ENCODE results near the gene CRAT.
A peak's percentile ranks its signal among the peaks of the same experiment; 100 is the strongest.

CRAT gene

DNA sequence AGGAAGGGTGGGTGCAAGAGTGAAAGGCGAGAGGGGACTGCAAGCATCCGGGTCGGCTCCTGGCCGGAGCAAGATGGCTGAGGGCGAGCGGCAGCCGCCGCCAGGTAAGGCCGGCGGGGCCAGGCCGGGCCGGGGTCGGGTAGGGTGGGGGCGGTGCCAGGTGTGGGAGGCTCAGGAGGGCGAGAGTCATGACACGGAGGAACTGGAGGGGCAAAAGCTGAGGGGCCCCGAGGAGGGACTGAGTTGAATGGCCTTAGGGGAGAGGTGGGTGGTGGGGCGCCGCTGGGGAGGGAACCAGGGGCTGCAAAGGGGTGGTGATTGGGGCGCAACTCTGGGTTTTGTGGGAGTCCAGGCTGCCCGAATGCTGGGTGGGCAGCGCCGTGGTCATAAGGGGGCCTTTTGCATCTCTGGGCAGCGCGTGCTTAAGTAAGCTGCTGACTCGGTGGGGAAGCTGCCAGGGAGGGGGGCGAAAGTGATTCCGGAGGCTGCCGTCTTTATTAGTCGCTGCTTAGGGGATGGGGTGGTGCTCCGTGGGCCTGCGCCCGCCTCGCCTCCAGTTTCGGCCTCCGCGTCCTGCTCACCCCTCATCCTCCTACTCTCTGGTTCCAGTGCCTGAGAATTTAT, 1.0 kb upstream of the CRAT start:
- DNase-seq (ENCODE audit: low spot score) (peak; percentile 28), FAIRE-seq (no peak)

DNA sequence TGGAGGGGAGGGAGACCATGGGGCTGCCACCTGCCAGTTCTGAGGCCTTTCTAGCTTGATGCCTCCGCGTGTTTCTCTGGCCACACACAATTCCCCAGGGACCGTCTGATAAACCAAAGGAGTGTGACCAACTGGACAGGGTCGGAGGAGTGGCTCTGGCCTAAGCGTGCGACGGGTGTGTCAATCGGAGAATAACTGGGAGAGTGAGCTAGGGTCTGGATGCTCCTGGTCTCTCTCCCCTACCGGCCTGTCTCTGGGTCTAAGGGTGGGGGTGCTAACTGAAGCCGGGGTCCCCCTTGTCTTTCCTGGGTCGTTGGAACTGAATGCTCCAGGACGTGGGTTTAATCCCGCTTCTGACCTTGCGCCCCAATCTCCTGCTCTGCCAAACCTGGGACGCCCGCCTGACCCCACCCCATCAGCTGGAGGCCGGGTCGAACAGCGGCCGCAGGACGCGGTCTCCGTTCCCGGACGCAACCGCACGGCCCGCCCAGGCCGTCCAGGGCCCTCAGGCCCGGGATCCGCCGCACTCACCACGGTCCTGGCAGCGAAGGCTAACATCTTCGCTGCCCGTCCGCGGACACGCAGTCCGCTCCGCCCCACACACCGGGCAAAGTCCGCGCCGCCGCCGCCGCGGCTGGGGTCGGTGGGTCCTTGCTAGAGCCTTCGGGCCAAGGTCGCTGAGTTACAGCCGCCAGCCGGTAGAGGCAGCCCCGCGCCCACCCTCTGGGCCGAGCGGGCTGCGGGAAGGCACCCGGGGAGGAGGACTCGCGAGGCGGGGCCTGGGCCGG, 447 bp downstream of the CRAT start:
- FAIRE-seq (no peak), DNase-seq (ENCODE audit: low spot score) (no peak)

DNA sequence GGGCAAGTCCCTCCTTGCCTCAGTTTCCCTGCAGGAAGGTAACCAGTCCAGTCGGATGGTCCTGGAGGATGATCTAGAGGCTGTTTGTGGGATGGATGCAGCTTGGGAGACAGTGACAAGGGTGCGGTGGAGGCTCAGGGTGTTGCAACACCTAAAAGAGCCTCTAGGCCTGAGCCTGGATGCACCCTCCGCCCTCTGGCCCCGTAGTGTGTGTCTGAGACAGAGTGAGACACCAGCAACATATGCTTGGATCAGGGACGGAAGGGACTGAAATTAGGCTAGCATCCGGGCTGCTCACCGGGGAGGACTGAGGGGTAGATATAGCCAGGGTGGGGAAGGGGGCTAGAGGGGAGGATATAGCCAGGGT, 1.1 kb downstream of the CRAT start:
- FAIRE-seq (no peak), DNase-seq (ENCODE audit: low spot score) (no peak)

DNA sequence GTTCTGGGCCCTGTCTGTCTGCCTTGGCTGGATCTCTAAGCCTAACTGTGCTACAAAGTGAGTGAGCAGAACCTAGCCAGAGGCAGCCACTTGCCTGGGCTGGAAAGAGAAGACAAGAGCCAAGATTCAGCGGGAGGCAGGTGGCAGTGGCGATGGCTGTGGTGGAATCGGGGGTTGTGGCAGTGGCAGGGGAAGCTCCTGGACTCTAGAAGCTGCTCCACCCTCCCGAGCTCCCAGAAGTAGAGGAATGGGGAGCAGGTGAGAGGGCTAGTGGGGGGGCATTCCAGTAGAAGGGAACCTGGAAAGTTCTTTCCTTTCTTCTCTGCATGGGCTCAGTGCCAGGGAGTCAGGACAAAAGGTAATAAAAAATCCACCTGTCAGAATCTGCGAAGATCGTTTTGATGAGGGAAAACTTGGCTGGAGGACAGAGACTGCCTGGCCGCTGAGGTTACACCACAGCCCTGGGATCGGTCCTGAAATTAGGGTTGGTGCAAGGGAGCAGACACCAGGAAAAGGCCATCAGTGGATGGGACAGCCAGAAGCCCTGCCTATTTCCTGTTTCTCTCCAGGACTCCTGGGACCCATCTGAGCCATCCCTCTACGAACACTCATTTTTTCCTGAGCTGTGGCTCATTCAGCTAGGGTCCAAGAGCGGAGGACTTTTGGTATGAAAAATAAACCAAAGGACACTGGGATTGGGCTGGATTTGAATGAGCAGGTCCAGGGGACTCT, 1.6 kb downstream of the CRAT start:
- DNase-seq (ENCODE audit: low spot score) (no peak), FAIRE-seq (no peak)

DNA sequence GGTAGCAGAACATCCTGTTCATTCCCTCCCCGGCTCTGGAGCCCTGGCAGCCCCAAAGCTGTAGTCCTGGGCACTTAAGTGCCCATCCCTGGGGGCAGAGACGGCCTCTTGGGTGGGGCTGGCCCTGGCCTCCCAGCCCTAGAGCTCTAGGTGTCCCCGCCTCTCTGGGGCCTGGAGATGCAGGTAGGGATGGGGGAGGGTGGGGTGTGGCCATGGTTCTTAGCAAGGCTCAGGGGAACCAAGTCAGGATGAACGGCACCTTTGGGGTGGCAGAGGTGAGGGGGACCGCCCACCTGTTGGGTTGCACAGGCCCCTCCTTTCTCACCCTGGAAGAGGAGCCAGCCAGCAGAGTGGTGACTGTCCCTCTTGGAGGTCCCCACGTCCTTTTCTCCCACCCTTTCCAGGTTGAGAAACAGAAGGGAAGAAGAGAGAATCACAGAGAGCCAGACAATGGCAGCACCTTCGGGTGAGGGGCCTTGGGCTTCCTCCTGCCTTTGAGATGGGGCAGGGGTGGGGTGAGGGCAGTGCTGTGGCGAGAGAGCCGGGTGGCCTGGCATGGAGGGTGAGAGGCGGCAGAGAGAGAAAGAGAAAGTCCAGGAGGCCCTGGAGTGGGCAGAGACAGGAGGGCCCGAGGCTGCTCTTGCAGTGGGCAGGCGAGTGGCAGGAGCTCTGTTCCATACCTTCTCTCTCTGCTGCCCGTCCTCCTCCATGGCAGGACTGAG, 2.3 kb downstream of the CRAT start:
- no peak for FAIRE-seq
- no peak for DNase-seq (ENCODE audit: low spot score)

DNA sequence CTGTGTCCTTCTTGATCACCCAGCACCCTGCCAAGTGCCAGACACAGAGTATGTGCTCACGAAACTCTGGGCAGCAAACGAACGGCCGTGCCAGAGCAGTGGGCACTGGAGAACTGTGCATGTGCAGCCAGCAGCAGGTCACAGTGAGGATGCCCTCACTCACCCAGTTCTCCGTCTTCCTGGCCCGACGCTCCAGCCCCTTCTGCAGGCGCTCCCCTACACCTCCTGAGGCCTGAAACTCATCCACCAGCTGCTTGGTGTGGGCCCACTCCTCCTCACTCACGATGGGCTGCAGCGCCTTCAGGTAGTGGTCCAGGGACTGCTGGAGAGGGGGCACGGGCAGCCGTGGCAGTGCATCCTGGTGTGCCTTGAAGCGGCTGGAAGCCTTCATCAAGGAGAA, 2.9 kb downstream of the CRAT start:
- FAIRE-seq = no peak

DNA sequence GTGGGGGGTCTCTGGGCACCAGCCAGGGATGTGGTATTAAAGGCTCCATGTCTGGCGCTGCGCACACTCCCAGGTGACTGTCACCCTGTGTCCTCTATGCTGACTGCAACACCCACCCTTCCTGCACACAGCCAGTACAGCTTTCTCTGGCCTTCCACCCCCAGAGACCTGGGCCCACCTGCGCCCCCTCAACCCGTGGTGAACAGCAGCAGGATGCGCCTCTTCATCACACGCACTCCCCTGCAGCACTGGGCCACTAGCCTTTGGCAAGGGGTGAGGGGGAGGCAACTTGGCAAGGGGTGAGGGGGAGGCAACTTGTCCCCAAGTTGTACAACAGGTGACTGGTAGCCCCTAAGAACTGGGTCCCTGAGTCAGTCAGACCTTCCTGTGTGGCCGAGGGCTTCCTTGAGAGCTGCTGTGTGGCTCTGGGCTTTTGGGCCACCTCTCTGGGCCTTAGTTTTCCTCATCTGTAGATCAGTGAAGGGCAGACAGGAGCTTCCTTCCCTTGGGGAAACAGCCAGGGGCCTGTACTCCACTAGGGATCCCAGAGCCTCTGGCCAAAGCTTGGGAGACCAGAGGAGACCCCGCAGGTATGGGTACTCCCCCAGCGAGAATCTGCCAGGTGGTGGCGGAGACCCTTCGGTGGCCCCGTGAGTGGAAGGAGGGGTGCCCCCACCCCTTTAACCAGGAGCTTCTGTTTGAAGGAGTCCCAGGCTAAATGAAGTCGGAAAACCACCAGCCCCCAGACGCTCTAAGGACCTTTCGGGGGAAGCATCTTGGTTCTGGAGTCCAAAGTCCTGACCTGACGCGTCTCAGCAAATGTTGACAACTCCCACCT, 4.5 kb downstream of the CRAT start:
- DNase-seq (ENCODE audit: low spot score) = no peak
- no peak for FAIRE-seq

More for the DNA sequence above, 2.9 kb downstream of the CRAT start:
- DNase-seq (ENCODE audit: low spot score) = no peak

DNA sequence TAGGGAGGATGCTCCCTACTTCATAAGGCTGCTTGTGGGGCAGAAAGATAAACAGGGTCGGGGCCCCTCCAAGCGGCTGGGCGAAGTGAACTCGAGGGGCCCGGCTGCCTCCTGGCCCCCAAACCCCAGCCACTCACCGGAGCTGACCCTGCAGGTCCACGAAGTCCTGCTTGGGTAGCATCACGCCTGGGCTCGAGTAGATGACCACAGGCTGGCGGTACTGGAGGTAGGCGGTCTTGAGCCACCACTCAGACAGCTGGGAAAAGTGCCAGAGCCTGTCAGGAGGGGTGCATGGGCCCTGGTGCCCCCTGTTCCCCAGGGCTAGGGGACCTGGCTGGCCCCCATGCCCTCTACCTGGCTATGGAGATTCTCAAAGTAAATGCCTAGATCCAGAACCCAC, 6.5 kb downstream of the CRAT start:
- no peak for FAIRE-seq
- DNase-seq (ENCODE audit: low spot score) = no peak

DNA sequence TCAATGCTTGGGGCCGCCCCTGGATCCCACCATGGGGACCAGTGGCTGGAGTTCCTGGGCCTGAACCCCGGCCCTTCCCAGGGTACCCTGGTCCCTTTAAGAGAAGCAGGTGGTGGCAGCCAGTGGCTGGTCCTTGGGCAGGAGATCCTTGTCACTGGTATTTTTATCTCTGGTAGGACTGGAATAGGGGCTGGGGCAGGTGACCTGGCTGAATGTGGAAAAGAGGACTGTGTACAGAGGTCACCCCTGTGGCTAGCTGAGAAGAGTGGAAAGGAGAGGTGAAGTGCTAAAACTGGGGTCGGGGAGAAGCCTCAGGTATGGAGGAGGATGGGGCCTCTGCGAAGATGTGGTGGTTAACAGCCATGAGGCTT, 7.0 kb downstream of the CRAT start:
- no peak for FAIRE-seq
- no peak for DNase-seq (ENCODE audit: low spot score)

DNA sequence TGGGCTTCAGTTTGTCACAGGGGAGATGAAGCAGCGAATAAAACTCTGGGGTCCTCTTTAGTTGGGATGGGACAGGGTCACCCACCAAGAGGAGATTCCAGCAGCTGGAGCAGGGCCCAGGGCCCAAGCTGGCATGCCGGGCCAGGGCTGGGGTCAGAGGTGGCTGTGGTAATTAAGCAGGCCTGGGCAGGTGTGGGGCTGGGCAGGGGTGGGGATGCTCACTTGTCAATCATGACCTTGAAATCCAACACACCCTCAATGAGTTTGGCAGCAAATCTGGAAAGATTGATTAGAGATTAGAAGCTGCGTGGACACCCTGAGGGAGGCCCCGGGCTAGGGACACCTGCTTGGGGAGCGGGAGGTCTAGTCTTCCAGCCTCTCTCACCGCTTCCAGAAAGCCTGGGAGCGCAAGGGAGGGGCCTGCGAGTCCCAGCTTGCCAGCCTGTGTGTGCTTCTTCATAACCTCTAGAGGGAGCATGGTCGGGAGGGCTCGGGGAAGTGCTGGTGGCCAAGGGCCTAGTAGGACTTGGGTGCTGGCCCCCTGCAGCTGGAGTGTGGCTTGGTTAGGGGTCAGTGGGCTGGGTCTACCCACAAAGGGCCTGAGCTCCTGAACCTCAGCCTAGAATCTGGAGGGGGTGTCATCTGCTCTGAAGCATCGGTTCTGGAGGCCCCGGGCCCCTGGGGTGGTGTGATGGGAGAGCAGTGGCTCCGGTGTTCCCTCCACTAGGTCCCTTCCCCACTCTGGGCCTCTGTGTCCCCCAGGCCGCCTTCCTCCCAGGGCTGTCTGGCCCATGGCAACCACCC, 7.6 kb downstream of the CRAT start:
- FAIRE-seq (no peak), DNase-seq (ENCODE audit: low spot score) (no peak)

DNA sequence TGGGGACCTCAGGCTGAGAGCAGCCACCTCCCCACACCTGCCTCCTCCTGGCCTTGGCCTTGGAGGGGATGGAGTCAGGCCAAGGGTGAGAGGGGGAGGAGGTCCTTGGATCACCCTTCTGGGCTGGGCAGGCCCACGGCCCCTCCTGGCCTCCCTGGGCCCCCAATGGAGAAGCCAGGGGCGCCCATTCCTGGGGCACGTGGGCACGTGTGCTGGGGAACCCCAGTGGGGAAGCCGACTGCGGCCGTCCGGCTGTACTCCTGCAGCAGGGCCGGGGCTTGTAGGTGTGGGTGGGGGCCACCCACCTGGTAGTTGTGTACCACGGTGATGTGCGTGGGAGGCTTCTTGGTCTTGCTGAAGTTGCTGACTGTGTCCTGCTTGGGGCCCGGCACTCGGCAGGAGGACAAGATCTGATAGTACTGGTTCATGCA, 8.5 kb downstream of the CRAT start:
- FAIRE-seq = no peak

DNA sequence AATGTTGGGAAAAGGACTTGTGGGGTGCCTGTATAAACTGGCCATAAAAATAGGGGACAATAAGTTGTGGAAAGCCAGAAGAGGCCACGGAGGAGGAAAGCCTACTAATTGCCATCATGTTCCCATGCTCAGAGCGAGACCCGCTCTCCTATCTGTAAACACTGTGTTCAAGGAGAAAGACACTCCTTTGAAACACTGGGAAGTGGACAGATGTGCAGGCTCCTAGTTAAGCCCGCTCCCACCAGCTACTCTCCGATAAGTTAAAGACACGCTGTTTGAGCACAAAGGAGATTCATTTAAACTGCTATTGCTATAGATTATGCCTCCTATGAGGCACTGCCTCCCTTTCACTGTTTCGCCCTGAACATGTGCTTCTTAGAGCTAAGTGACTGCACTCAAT, 9.3 kb downstream of the CRAT start:
- FAIRE-seq = no peak
- DNase-seq (ENCODE audit: low spot score) = no peak

More for the DNA sequence above, 8.5 kb downstream of the CRAT start:
- DNase-seq (ENCODE audit: low spot score) = no peak

DNA sequence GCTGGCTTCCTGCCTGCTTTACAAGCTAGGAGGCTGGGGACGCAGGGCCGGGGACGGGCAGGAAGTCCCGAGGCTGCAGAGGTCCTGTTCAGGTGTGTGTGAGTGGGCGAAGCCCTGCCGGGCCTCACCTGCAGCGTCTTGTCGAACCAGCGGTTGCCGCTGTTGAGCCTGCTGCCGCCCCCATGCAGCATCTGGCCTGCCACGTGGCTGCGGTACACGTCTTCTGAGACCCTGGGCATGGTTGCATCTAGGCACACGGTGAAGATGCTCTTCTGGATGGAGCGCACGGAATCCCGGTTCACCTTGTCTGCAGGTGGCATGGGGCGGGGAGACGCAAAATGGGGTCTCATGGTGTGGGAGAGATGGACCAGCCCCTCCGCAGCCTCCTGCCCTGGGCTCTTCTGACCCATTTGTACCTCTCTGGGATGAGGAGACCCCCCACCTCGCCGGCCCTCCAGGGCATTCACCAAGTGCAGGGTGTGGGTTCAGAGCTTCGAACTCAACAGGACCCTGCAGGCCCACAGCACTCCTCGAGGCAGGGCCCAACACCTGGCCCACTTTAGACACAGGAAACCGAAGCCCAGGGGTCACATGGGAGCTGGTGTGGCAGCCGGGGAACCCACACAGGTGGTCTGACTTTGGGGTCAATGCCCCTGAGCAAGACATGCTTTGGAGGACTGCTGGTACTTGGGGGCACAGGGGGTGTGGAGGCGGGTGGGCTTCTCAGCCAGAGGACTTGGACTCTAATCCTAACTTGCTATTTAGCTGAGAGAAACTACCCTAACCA, 10.0 kb downstream of the CRAT start:
- no peak for FAIRE-seq

DNA sequence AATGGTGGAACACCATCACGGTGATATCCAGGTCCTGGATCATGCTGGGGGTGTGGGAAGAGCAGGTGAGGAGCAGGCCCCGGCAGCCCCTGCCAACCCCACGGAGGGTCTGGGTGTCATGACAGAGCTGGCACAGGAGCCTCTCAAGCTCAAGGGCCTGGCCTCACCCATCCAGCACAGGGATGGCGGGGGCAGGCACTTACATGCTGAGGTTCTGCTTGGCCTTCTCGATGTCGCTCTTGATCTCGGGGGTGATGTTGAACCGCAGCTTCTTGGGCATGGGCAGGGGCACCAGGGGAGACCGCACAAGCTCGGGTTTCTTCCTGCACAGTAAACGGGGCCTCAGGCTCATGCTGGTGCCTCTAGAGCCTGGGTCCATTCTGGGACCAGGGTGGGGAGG, 12.3 kb downstream of the CRAT start:
- DNase-seq (ENCODE audit: low spot score) (no peak), FAIRE-seq (no peak)

More for the DNA sequence above, 10.0 kb downstream of the CRAT start:
- DNase-seq (ENCODE audit: low spot score) = no peak

DNA sequence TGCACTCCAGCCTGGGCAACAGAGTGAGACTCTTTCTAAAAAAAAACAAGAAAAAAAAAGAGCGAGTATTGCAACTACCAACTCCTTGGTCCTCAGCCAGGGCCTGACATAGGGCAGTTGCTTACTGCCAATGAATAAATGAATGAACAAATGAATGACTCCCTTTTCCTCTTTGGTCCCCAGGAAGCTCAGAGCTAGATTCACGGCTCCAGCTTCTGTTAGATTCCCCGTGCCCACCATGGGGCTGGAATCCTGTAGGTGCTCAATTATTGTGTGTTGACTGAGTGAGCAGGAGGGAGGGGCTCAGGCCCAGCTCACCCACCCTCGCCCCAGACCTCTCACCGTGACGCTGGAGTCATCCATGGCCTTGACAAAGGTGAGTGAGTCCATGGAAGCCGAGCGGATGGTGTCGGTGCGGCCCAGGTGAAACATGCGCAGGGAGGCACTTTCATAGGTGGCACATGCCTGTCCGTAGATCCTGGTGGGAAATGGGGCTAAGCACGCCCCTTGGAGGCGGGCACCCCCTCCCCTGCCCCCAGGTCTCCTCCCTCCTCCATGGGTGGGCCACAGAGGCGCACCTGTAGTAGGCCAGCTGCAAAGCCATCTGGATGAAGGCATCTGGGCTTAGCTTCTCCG, 12.8 kb downstream of the CRAT start:
- DNase-seq (ENCODE audit: low spot score) (no peak), FAIRE-seq (no peak)

DNA sequence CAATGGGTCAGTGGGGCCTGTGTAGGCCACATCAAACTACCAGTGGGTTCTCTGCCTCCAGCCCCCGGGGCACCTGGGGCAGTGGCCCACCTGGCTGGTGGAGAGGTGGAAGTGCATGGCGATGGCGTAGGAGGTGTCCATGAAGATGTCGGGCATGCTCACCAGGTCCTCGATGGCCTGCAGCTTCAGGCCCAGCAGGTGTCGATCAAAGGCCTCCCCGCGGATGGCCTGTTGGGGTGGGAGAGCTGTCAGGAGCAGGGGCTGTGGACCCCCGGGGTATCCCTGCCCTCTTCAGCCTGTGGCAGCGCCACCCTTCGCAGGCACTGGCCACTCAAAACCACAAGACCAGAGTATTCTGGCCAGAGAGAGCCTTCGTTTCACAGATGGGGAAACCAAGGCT, 14.7 kb downstream of the CRAT start:
- FAIRE-seq = no peak
- DNase-seq (ENCODE audit: low spot score) = no peak

DNA sequence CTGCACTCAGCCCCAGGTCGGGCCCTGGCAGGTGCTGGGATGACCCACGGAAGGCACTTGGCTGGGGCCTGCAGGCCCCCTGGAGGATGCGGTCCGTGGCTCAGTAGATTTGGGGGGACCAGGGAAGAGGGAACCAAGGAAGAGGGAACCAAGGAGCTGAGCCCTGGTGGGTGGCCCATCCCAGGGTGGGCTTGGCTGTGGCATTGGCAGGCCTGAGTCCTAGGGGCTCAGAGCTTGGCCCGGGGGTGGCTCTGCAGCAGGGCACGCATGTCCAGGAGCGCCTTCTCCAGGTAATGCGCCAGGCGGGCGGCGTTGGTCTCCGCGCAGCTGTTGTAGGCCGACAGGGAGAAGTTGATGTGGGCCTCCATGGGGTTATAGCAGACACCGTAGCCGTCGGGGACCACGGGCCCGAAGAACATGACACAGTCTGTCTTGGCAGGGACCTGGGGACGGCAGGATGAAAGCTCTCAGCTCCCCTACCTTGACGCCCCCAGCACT, 15.4 kb downstream of the CRAT start:
- no peak for FAIRE-seq
- DNase-seq (ENCODE audit: low spot score) = no peak

DNA sequence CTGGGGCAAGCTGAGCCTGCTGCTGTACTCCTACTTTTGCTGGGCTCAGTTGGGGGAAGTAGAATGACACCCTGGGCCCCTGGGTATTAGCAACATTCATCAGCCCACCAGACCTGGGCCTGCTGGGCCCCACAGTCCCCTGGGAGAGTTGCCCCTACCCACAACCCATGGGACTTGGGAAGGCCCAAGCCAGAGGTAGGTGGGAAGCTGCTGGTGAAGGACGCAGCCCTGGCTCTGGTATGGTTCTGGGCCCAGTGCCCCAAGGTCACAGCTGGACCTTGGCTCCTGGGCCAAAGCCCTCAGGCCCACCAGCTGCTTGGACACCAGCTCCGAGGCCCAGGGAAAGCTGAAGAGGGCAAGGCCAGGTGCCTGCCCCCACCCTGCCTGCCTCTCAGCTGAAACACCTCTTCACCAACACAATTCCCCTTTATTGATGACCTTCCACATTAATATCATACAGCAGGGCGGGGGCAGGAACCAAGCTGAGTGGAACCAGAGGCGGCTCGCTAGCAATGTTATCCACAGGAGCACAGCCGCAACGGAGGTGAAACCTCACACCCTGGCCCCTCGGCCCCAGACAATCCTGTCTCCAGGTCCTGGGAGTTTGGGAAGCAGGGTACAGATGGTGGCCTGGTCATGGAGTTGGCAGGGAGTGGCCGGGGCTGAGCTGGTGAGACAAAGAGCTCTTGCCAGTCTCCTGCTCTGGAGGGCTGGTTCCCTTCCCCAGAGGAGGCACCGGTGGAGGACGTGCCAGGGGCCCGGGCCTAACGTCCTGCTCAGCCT, 16.0 kb downstream of the CRAT start:
- no peak for FAIRE-seq
- no peak for DNase-seq (ENCODE audit: low spot score)

Measured in RCC 7860 (cell line).